Neural cell (in vitro differentiated cells): ENCODE measurements around the gene C1orf35.

Source experiments
- EP300 ChIP-seq: fragments of 450-650 bp; conservative IDR thresholded peaks from 2 replicates; pipeline ENCODE4 v1.6.1; 2014; ENCODE audit warnings: antibody characterized with exemption, mild to moderate bottlenecking, moderate library complexity; ENCODE audit not compliant: poor library complexity, severe bottlenecking
- EZH2 ChIP-seq: fragments of 200-600, 300-800 bp; shearing (Covaris generic), sonication (generic); IDR thresholded peaks from 2 replicates; pipeline ENCODE4 v1.6.1; 2014; ENCODE audit warnings: antibody characterized with exemption, low read length, borderline replicate concordance, mild to moderate bottlenecking; ENCODE audit not compliant: insufficient read depth, poor library complexity, severe bottlenecking
- MXI1 ChIP-seq: fragments of 450-650 bp; conservative IDR thresholded peaks from 2 replicates; pipeline ENCODE4 v1.6.1; 2014; ENCODE audit warnings: antibody characterized with exemption, mild to moderate bottlenecking; ENCODE audit not compliant: poor library complexity, severe bottlenecking
- RAD21 ChIP-seq: fragments of 450-650 bp; conservative IDR thresholded peaks from 2 replicates; pipeline ENCODE4 v1.6.1; 2014; ENCODE audit warnings: antibody characterized with exemption, mild to moderate bottlenecking, moderate library complexity
- SMC3 ChIP-seq: fragments of 450-650 bp; conservative IDR thresholded peaks from 2 replicates; pipeline ENCODE4 v1.6.1; 2014; ENCODE audit warnings: antibody characterized with exemption, mild to moderate bottlenecking, moderate library complexity; ENCODE audit not compliant: poor library complexity
- TAF1 ChIP-seq: IDR thresholded peaks from 2 replicates; pipeline ENCODE4 v1.6.1; 2012; ENCODE audit warnings: low read depth
- TF ChIP-seq, protein P1 (sequence below): fragments of 450-650 bp; IDR thresholded peaks from 2 replicates; pipeline ENCODE4 v1.5.1; 2014; ENCODE audit warnings: antibody characterized with exemption, mild to moderate bottlenecking, moderate library complexity; ENCODE audit not compliant: poor library complexity, severe bottlenecking
- TF ChIP-seq, protein P2 (sequence below): IDR thresholded peaks from 2 replicates; pipeline ENCODE4 v1.6.1; 2012; ENCODE audit warnings: borderline replicate concordance

DNA sequence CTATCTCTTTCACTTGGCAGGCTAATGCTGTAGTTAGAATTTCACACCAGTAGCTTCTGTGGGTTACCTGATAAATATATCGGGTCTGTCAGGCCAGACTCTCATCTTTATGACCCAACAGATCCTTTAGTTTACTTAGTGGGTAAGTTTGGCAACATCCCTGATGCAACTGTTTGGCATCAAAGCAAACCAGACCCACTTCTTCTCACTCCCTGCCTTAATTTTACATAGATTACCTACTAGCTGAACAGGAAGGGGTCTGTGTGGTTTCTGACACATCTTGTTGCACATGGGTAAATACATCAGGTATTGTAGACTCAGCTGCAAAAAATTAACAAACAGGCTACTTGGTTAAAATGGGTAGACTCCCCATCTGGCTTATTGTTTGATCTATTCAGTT, 33.8 kb upstream of the C1orf35 start:
- TF ChIP-seq TAF1 (no peak), EP300 (no peak), SMC3 (no peak), EZH2 (no peak), MXI1 (no peak), RAD21 (no peak)
- TF ChIP-seq, protein P1, sequence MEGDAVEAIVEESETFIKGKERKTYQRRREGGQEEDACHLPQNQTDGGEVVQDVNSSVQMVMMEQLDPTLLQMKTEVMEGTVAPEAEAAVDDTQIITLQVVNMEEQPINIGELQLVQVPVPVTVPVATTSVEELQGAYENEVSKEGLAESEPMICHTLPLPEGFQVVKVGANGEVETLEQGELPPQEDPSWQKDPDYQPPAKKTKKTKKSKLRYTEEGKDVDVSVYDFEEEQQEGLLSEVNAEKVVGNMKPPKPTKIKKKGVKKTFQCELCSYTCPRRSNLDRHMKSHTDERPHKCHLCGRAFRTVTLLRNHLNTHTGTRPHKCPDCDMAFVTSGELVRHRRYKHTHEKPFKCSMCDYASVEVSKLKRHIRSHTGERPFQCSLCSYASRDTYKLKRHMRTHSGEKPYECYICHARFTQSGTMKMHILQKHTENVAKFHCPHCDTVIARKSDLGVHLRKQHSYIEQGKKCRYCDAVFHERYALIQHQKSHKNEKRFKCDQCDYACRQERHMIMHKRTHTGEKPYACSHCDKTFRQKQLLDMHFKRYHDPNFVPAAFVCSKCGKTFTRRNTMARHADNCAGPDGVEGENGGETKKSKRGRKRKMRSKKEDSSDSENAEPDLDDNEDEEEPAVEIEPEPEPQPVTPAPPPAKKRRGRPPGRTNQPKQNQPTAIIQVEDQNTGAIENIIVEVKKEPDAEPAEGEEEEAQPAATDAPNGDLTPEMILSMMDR, result no peak
- TF ChIP-seq, protein P2, sequence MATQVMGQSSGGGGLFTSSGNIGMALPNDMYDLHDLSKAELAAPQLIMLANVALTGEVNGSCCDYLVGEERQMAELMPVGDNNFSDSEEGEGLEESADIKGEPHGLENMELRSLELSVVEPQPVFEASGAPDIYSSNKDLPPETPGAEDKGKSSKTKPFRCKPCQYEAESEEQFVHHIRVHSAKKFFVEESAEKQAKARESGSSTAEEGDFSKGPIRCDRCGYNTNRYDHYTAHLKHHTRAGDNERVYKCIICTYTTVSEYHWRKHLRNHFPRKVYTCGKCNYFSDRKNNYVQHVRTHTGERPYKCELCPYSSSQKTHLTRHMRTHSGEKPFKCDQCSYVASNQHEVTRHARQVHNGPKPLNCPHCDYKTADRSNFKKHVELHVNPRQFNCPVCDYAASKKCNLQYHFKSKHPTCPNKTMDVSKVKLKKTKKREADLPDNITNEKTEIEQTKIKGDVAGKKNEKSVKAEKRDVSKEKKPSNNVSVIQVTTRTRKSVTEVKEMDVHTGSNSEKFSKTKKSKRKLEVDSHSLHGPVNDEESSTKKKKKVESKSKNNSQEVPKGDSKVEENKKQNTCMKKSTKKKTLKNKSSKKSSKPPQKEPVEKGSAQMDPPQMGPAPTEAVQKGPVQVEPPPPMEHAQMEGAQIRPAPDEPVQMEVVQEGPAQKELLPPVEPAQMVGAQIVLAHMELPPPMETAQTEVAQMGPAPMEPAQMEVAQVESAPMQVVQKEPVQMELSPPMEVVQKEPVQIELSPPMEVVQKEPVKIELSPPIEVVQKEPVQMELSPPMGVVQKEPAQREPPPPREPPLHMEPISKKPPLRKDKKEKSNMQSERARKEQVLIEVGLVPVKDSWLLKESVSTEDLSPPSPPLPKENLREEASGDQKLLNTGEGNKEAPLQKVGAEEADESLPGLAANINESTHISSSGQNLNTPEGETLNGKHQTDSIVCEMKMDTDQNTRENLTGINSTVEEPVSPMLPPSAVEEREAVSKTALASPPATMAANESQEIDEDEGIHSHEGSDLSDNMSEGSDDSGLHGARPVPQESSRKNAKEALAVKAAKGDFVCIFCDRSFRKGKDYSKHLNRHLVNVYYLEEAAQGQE, result no peak
